Type B pancreatic cell (in vitro differentiated cells): Measurements from ENCODE around the gene REEP2. TPM values are rescaled to one million over a fixed set of nuclear protein-coding genes. Genes with fewer than 3 reads are reported as not detected.
A peak's percentile ranks its signal among the peaks of the same experiment; 100 is the strongest.

Experiments
- DNase-seq: peaks from one replicate; pipeline ENCODE4 v3.0.0; 2021; ENCODE audit warnings: mixed read lengths; ENCODE audit not compliant: unreplicated experiment; ENCODE audit errors: extremely low spot score
- H3K27ac Mint-ChIP-seq: 2 replicates; pipeline ENCODE4 v1.8.0; 2021; ENCODE audit warnings: mild to moderate bottlenecking, mixed read lengths
- H3K27me3 Mint-ChIP-seq: 2 replicates; pipeline ENCODE4 v1.8.0; 2021; ENCODE audit warnings: mixed read lengths
- H3K36me3 Mint-ChIP-seq: 2 replicates; pipeline ENCODE4 v1.8.0; 2021; ENCODE audit warnings: mixed read lengths
- H3K4me1 Mint-ChIP-seq: one replicate; pipeline ENCODE4 v1.8.0; 2021; ENCODE audit warnings: mixed read lengths; ENCODE audit not compliant: unreplicated experiment
- H3K4me3 Mint-ChIP-seq: 2 replicates; pipeline ENCODE4 v1.8.0; 2021; ENCODE audit warnings: mild to moderate bottlenecking, mixed read lengths
- H3K9me3 Mint-ChIP-seq: 2 replicates; pipeline ENCODE4 v1.8.0; 2021; ENCODE audit warnings: mixed read lengths
- CTCF ChIP-seq: fragments of 200-600 bp; sonication (generic); conservative IDR thresholded peaks from 2 replicates; pipeline ENCODE4 v1.5.0; 2021; ENCODE audit warnings: antibody characterized with exemption, mild to moderate bottlenecking
- total RNA-seq: library from RNA; stranded (reverse); gene quantifications from 2 replicates; pipeline ENCODE4 v1.2.1, GENCODE V29; 2021; ENCODE audit warnings: low replicate concordance

REEP2 gene
- total RNA-seq, 1 donor from 2014 or later, result 31.0 TPM

GRCh38 chr5:138488481-138488945 lies 49.7 kb downstream of the REEP2 start:
- no peaks in the 10 kb centered on the region for H3K9me3 Mint-ChIP-seq
- no peak for TF ChIP-seq CTCF
- no peaks in the 10 kb centered on the region for H3K36me3 Mint-ChIP-seq
- H3K4me1 Mint-ChIP-seq, result peaks cover 21% of the 10 kb centered on the region
- H3K27me3 Mint-ChIP-seq, result peaks cover 8% of the 10 kb centered on the region
- H3K4me3 Mint-ChIP-seq, result peak overlapping the region; percentile 25
- H3K27ac Mint-ChIP-seq, result peak overlapping the region; percentile 21
- DNase-seq, result no peak

GRCh38 chr5:138489683-138490061 lies 50.8 kb downstream of the REEP2 start:
- Mint-ChIP-seq H3K4me3 (peak overlapping the region; percentile 81), H3K36me3 (no peaks in the 10 kb centered on the region), H3K27me3 (peaks cover 8% of the 10 kb centered on the region), H3K27ac (peak overlapping the region; percentile 60), H3K9me3 (no peaks in the 10 kb centered on the region), H3K4me1 (peaks cover 21% of the 10 kb centered on the region)
- no peak for TF ChIP-seq CTCF
- DNase-seq, result no peak

GRCh38 chr5:138490648-138491283 lies 51.9 kb downstream of the REEP2 start:
- no peak for DNase-seq
- H3K27ac Mint-ChIP-seq, result peak overlapping the region; percentile 60
- TF ChIP-seq CTCF, result no peak
- peaks cover 21% of the 10 kb centered on the region for H3K4me1 Mint-ChIP-seq
- no peaks in the 10 kb centered on the region for H3K9me3 Mint-ChIP-seq
- peaks cover 8% of the 10 kb centered on the region for H3K27me3 Mint-ChIP-seq
- no peaks in the 10 kb centered on the region for H3K36me3 Mint-ChIP-seq
- H3K4me3 Mint-ChIP-seq, result peak overlapping the region; percentile 81

- Mint-ChIP-seq H3K9me3 (no peaks in the 10 kb centered on the region), H3K36me3 (no peaks in the 10 kb centered on the region), H3K4me1 (peaks cover 21% of the 10 kb centered on the region), H3K4me3 (peak overlapping the region; percentile 81), H3K27me3 (peaks cover 8% of the 10 kb centered on the region), H3K27ac (peak overlapping the region; percentile 60)
- TF ChIP-seq CTCF, result no peak
- DNase-seq, result no peak
These were observed 52.4 kb downstream of the REEP2 start for GRCh38 chr5:138491284-138491648.

DNA sequence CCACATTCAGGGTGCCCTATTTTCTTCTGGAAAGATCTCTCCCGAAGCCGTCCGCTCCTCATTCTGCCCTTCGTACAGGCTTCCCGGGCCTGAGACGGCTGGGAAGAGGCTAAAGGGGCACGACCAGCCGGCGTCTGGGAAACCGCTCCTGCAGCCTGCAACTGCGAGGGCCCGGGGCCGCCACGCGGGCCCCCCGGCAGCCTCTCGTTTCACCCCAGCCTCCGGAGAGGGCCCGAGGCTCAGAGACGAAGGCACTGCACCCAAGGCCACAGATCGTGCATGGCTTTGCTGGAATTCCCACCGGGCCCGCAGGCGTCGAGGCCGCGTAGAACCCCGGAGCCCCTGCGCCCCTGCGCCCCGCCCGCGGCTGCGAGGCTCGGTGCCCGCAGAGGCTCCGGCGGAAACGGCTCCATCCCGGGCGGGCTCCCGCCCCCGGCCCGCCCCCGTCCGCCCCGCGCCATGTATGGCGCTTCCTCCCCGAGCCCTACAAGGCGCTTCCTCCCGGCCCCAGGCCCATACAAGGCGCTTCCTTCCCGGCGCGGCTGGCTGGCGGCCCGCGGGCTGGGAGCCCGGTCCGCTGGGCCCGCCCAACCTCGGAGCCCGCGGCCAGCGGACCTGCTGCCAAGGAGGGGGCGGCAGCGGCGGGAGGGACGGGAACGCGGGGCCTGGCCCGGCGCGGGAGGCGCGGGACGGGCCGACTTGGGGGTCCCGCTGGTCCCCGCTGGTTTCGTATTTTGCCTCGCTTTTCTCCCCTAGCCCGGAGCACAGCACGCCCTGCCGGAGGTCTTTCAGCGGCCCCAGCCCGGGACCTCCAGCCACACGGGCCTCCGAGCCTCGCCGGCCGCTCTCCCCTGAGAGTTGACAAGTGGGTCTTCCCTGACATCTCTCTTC lies 53.1 kb downstream of the REEP2 start:
- Mint-ChIP-seq H3K36me3 (no peaks in the 10 kb centered on the region), H3K27ac (peak overlapping the region; percentile 81), H3K4me3 (peak overlapping the region; percentile 94), H3K9me3 (no peaks in the 10 kb centered on the region), H3K27me3 (peaks cover 8% of the 10 kb centered on the region), H3K4me1 (peaks cover 21% of the 10 kb centered on the region)
- DNase-seq, result peak; percentile 81
- TF ChIP-seq CTCF, result no peak
